Measurements from ENCODE around the gene HTR1B.

The HTR1B gene

GRCh38 chr6:77455271-77455670 is 8.0 kb downstream of the HTR1B start:
- no peak for DNase-seq

GRCh38 chr6:77454386-77454785 is 8.9 kb downstream of the HTR1B start:
- no peak for DNase-seq

- no peak for DNase-seq
Observed at GRCh38 chr6:77451466-77451865, 11.8 kb downstream of the HTR1B start.

GRCh38 chr6:77450924-77451323 is 12.4 kb downstream of the HTR1B start:
- DNase-seq = no peak

GRCh38 chr6:77448546-77448945 is 14.7 kb downstream of the HTR1B start:
- no peak for DNase-seq

GRCh38 chr6:77447254-77447653 is 16.0 kb downstream of the HTR1B start:
- no peak for DNase-seq

GRCh38 chr6:77446249-77446648 is 17.0 kb downstream of the HTR1B start:
- no peak for DNase-seq

- no peak for DNase-seq
Observed at GRCh38 chr6:77445214-77445613, 18.1 kb downstream of the HTR1B start.

- no peak for DNase-seq
Observed at GRCh38 chr6:77440206-77440976, 22.9 kb downstream of the HTR1B start.

- DNase-seq = no peak
Observed at GRCh38 chr6:77433888-77434287, 29.4 kb downstream of the HTR1B start.

- DNase-seq = no peak
Observed at GRCh38 chr6:77430504-77430903, 32.8 kb downstream of the HTR1B start.

- DNase-seq = no peak
Observed at GRCh38 chr6:77425671-77426070, 37.6 kb downstream of the HTR1B start.

- DNase-seq = no peak
Observed at GRCh38 chr6:77425216-77425615, 38.1 kb downstream of the HTR1B start.

- DNase-seq = no peak
Observed at GRCh38 chr6:77424761-77425160, 38.5 kb downstream of the HTR1B start.

GRCh38 chr6:77416839-77417238 is 46.5 kb downstream of the HTR1B start:
- DNase-seq = no peak

- DNase-seq = no peak
Observed at GRCh38 chr6:77415706-77416105, 47.6 kb downstream of the HTR1B start.
